Measurements from ENCODE around the gene CRP. TPM values are rescaled to one million over a fixed set of nuclear protein-coding genes. Genes with fewer than 3 reads are reported as not detected.
A peak's percentile ranks its signal among the peaks of the same experiment; 100 is the strongest.
"Not testable (repeated sequence)": the region's sequence is repeated elsewhere in the genome, so short reads cannot be mapped to it uniquely, and the experiment has no call there.

The CRP gene, protein sequence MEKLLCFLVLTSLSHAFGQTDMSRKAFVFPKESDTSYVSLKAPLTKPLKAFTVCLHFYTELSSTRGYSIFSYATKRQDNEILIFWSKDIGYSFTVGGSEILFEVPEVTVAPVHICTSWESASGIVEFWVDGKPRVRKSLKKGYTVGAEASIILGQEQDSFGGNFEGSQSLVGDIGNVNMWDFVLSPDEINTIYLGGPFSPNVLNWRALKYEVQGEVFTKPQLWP
- not detected in 2 replicates for total RNA-seq (2014; rRNA removed; shearing (Covaris generic))
- not detected in 2 replicates for polyA plus RNA-seq (2015; cell fraction: cytosol; rRNA removed)
- not detected in 2 replicates for polyA plus RNA-seq (2015; cell fraction: nucleus; rRNA removed)

DNA sequence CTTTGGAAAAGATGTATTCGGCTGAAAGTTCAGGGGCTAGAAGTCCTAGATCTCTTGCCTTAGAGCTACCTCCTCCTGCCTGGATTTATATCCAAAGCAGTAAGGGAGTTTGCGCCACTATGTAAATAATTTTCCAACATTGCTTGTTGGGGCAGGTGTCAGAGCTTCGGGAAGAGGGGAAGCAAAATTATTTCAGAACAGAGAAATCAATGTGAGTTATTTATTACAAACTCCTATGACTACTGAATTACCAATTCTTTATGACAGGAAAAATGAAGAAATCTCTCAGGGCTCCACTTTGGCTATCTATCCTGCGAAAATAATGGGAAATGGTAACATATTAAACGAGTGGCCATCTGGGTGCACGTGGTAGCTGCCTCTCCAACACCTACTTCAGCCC is at the start of gene CRP:
Gene CRP (minus strand): TSS at position 61 of the 400 bp plus-strand sequence. CDS start 104 bp downstream, outside the sequence.
- no peak for DNase-seq (ENCODE audit: low read depth)

DNA sequence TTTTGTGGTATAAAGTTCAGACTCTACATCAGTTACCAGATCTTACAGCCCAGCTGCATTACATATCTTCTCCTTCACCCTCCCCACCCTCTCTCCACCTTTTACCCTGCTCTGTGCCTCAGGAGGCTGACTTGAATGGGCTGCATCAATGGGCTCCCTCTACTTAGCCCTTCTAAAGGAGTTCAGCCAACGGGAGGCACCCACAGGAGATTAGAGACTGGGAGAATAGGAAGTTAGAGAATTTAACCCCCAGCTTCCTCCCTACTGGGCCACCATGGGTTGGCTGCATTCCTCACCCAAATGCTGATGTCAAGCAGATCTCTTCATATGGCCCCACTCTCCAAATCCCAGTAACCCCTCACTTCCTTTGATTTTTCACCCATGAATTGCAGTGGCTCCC is 49.3 kb upstream of the CRP start:
- DNase-seq (ENCODE audit: low read depth), result no peak

DNA sequence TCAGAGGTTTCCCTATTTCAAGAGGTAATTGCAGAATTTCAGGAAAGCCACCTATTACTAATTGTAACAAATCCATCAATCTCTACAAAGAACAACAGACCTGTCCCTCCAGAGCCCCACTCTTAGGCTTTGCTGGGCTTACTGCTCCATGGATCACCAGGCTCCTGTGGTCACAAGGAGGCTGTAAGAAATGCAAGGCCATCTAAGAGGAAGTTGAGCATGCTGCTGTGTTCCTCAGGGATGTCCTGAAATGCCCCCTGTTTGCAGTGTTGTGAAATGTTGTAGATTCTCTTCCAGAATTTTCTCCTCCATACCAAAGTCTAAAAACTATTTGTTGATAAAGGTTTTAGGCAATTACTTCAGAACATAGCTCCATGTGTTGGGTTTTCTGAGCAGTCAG is 42.0 kb upstream of the CRP start:
- DNase-seq (ENCODE audit: low read depth), result no peak

DNA sequence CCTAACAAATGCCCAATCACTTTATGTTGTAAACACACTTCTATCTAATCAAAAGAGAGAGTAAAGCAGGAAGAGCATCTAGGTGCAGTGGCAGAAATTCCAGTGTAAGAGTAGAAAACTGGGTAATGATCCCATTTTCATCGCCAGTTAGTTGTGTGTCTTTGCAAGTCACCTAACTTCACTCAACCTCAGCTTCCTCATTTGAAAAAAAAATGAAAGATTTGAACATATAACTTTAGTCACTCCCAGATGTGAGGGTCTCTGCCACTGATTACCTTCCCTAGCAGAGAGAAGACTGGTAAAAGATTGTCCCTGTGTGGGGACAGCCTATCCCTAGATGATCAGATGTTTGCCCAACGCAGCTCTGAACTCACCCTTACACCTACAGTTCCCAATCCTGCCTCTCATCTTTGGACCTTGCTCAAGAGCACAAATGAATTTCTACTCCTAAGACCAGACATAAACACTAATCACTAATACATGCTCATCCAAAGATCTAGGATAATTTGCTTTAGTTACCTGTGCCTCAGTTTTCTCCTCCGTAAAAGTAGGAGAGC is 41.1 kb upstream of the CRP start:
- DNase-seq (ENCODE audit: low read depth), result no peak

DNA sequence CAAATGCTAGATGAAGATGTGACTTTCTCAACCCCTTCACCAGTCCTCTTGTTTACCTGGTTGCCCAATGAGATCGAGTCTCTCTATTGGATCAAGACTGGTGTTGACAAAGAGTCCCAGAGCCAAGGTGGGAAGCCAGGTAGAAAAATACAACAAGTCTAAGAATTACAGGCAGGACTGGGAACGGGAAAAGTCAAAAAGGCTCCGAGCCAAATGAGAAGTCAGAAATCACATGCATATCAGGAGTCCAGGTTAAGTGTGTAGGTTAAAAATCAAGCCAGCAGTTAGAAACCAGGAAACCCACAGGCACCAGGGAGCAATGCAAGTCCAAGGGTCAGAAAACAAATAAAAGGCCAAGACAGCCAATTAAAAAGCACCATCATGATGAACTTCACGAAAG is 39.0 kb upstream of the CRP start:
- no peak for DNase-seq (ENCODE audit: low read depth)

DNA sequence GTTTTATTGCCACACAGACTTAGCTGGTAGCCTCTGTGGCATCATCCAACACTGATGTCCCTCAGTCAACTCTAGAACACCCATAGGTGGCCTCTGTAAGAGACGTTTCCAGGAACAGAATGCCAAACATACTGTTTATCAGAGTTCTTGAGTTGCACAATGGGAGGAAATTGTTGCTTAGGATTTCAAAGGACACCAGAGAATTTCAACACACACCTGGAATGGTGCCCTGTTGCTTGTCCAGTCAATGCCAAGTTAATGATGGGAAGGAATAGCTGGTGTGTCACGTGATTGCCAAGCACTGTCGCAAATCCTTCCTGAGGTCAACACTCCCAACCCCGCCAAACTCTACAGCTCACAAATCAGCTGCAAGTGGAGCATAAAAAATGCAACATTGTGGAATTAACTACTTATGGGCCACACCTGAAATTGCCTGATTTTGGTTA is 37.8 kb upstream of the CRP start:
- peak; percentile 39 for DNase-seq (ENCODE audit: low read depth)

DNA sequence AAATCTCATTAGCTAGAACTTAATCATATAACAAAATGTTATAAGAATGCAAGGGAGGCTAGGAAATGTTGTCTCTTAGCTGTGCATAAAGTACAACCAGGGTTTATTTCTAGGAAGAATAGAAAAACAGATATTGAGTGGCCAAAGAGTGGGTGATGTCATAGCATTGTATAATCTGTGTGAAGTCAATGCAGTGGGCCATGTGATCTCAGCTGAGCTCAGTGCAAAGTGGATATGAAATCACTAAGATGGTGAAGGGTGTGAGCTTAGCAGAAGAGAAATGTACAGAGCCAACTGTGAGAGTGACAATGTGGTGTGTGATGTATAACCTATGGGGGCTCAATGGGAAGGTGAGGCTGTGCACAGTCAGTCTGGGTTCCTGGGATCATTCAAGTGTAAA is 36.6 kb upstream of the CRP start:
- DNase-seq (ENCODE audit: low read depth), result no peak

DNA sequence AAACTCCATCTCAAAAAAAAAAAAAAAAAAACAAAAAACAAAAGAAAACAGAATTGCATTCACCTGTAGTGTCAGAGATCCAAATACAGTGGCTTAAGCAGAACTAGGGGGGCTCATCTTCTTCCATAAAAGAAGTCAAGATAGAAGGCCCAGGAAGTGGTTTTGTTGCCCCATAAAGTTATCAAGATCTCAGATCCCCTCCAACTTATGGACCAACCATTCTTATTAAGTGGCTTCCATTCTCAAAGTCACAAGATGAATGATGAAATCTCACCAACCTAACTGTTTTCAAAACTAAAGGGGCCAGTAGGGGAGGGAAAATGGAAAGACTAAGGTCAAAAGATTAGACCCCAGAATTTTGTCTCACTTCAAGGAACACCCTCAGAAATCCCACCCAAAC is 36.2 kb upstream of the CRP start:
- no peak for DNase-seq (ENCODE audit: low read depth)

DNA sequence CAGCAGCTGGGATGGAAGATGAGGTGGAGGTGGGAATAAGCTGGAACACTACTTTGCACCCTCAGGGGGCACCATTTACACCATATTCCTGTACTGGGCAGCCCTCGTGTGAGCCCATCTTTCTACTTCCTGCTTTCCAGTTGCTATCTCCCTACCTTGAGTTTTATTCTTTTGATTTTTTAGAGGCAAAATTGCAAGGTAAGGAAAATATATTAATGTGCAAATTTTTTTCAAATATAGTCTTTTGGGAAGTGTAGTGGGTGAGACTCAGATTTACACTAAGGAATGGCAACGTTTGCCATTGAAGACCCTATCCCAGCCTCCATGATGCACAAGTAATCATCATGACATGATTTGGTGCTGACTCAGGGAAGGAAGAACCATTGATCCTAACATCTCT is 35.2 kb upstream of the CRP start:
- DNase-seq (ENCODE audit: low read depth), result no peak

DNA sequence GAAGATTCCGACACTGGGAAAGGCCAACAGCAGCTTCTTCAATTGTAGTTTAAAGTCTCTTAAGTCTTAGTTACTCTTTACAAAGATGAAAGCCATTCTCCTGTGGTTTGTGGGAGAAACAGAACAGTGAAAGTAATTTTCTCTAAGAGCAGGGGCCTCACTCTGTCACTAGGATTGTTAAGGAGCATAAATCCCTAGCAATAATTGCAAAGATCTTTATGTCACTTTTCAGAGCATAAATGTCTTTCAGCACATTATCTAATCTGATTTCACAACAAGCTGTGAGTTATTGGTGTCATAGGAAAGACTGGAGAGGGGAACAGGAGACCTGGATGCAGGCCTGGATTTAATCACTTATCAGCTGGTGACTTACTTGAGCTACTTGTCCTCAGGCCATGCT is 34.0 kb upstream of the CRP start:
- DNase-seq (ENCODE audit: low read depth), result no peak

DNA sequence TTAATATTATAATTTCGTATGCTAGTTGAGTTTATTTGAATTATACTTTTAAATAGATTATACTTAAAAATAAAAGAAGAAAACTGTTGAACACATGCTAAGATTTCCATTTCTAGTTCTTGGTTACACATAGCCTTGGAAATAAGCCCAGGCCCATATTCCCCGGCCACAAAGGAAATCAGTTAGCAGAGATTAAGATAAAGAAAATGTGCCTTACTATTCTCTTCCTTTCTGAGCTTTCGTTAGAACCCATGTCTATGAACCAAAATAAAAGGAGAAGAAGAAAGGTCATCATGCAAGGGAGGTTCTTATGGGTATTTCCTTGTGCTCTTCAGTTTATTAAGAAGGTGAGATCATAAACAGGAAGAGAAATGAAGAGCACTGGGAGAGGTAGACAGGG is 32.3 kb upstream of the CRP start:
- no peak for DNase-seq (ENCODE audit: low read depth)

DNA sequence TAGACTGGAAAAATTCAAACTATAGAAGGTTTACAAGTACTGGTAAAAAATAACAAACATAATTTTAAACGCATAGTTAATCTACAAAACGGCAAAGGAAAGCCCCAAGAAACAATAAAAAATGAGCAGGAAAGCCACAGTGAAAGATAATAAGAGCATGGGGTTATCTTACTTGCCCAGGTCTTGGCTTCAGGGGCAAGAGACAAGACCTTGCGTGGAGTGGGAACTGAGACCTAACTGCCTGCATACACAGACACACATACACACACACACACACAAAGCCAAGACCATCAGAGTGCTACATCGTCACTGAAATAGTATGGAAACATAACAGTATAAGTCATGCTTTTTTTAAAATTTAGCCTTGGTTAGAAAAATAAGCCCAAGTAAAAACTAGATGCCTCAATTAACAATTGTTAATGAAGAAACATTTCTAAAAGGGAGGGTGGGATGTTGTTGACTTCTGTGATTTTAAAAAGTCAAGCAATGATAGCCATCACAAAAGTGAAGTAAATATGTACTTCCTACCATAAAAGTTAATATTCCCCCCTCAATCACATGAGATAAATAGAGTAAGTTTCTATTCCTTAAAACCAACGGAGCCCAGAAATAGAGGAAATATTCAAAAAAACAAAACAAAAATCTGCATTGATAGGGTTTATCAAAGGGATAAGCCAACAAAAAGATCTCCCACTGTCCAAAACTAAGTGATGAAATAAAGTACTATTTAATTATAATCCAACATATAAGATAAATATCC is 29.4 kb upstream of the CRP start:
- no peak for DNase-seq (ENCODE audit: low read depth)

DNA sequence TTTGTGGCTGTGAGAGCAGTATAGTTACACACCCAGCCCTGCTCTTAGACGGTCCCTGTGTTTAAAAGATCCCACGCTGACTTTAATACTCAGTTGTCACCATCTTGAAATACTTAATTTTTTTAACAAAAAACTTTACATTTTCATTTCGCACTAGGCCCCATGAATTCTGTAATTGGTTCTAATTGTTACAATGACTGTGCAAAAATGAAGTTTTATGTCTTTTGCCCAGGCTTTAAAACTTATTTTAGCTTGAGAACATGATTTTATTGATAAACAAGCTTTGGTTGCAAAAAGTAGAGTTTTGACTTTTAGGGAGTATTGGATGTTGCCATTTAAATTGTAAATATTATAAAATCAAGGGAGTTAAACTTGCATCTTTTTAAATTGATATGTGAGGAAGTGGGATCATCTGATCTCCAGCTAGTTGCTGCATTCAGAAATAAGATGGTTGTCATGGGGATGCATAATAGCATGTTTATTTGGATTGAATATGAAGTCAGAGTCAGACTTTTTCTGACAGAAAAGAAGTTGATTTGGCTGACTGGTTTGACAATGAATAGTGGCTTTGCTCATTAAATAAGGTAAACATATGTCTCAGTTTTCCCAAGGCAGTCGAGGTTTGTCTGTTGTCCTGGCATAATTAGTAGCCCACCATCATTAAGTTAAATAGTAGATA is 23.0 kb upstream of the CRP start:
- no peak for DNase-seq (ENCODE audit: low read depth)

DNA sequence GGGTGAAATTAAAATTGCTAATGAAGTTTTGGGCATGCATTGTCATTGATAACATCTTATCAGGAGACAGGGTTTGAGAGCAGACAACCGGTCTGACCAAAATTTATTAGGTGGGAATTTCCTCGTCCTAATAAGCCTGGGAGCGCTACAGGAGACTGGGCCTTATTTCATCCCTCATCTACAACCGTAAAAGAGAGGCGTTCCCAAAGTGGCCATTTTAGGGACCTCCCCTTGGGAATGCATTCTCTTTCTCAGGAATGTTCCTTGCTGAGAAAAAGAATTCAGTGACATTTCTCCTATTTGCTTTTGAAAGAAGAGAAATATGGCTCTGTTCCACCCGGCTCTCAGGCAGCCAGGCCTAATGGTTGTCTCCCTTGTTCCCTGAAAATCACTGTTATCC is 8.8 kb upstream of the CRP start:
- not testable (repeated sequence) for DNase-seq (ENCODE audit: low read depth)

DNA sequence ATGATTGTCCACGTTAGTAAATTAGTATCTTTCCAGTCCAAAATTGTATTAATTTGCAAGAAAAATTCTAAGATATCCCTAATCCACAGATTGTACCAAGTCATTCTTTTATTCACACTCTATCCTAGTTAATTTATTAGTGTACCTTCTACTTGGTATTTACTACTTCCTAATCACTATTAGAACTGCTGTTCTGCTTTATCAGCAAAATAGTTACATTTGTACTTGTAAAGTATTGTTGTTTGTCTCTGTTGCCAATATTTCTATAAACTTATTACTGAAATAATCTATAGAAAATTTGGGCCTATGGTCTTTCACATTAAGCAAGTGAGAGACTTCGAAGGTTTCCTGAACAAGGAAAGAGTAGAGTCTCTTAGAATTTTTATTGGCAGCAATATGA is 5.6 kb upstream of the CRP start:
- DNase-seq (ENCODE audit: low read depth), result no peak

DNA sequence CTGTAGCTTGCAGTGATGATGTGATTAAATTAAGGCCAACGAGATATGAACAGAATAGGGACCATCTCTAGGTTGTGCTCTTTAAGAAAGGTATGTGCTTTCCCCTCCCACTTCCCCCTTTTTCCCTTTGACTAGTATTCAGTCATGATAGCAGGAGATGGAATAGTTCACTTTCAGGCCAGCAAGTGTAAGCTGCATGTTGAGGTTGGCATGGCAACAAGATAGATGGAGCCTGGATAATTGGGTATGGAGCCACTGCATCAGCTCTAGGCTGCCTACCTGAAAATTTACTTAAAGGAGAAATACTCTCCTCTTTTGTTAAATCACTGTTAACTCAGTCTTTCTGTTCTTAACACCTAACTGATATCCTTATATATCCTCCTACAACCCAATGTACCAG is 1.5 kb upstream of the CRP start:
- DNase-seq (ENCODE audit: low read depth), result no peak

DNA sequence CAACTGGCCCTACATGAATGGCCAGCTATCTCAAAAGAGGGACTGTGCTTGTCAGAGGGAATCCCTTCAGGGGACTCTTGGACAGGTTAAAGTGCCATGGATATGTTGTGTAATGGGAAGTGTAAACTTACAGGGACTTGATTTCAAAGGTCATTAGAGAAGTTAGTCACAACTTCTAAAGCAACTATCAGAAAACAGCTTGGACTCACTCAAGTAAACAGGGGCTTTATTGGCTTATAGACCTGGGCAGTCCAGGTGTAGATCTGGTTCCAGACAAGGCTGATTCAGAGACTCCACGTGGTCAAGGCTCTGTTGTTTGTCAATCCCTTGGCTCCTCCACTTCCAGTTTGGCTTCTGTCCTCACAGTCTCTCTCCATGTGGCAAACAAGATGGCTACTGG is 2.3 kb downstream of the CRP start:
- DNase-seq (ENCODE audit: low read depth), result no peak

DNA sequence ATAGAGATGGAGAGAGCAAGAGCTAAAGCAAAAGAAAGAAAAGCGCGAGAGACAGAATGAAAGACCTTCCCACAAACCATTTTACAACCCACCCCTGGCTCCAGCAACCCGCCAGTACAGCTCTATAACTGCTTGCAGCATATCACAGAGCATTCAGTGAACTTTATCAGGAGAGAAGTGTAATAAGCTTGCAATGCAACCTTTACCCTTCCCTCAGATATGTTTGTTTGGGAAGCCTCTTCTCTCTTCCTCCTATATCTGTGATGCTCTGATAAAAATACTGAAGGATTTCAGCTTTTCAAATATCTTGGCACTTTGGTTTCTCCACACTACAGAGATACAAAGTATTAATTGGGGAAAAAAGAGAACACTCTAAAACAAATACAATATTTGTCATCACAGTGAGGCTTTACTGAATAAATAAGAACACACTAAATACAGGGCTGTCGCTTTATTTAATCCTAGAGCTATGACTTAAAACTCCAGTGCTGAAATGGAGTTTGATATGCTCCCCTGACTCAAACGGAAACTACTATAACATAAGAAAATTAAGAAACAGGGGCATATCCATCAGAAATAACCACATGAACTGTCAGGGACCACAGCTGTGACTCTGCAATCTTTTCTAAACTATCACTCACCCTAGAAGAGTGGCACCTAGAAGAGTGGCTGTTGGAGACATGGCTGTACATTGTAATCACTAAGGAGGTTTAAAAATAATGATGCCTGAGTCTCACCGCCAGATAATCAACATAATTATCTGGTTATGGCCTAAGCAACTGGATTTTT is 6.7 kb downstream of the CRP start:
- no peak for DNase-seq (ENCODE audit: low read depth)

DNA sequence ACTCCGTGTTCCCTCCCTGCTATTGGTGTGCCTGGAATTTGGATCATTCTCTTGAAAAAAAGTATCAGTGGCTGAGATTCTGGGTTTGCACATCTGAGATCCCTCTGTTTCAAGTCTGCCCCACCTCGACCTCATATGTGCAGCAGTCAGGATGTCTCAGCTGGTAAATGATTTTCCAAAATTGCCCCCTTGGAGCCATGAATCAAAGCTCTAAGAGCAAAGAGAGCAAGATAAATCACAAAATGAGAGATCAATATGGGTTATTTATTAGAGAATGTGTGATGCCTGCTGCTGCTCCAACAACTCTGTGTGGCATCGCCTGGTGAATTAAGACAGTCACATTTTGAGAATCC is 8.5 kb downstream of the CRP start:
- no peak for DNase-seq (ENCODE audit: low read depth)

DNA sequence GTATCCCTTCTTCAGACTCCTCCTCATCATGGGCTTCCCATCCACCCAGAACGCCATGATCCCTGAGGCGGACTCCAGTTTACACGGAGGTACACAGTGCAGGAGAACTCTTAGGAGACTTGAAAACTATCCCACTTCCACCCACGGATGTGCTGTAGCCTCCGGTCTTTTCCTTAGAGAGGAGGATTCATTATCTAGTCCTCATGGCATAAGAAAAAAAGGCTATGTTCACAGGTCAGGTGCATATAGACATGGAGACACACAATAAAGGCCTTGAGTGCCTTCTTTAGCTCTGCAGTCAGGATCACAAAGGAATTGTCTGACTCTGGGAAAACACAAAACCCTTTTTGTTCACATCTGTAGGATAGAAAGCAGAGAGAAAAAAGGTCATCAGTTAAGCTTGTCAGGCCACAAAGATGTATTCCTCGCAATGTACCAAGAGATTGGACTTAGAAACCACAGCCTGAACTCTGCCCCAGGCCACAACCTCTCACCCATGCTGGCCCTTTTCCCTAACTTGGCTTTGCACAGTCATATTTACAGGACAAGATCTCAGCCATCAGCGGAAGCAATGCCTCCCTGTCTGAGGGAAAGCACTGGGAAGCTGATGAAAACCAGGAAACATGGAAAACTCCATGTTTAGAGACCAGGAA is 9.0 kb downstream of the CRP start:
- no peak for DNase-seq (ENCODE audit: low read depth)

DNA sequence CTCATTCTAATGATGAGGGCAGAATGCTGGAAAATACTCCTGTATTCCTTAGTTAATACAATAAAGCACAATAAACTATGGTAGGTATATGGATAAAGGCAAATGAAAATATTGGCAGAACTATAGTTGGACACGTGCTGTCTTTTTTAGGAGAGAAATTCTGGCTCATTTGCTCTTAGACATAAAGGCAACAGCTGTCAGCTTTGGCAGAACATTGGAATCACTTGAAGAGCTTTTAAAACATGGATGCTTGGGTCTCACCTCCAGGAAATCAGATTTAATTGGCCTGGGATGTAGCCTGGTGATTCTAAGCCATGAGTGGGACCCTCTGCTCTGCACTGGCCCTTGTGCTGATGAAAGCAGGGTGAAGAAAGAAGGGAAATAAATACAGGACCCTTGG is 9.9 kb downstream of the CRP start:
- DNase-seq (ENCODE audit: low read depth), result no peak
